ENCODE results near the gene PTPRB.

DNA sequence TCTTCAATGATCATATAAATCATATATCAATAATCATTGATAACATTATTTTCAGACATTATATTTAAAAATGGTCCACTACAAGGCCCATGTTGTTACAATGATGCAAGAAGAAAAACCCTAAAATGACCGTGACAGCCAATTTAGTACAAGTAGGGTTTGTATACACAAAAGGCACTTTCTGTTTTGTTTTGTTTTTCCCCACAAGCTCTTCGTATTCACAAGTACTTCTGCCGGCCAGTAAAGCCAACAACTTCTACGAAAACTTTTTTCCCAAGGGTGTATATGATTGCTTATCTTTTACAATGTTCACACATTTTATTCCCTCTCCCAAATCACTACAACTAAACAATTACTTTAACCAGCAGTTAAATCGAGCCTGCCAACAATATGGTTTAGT is 9.6 kb downstream of the PTPRB start:
- no peak for TF ChIP-seq CTCF (IDR thresholded peaks at IDR 0.05)
- TF ChIP-seq POLR2AphosphoS5 (IDR thresholded peaks at IDR 0.05): no peak
- no peak for TF ChIP-seq POLR2A (IDR thresholded peaks at IDR 0.05)
